NCI-H1105 treated with DMSO at 0.1 percent for 48 hours (cell line): ENCODE data around the gene PLK5.
"Not testable (repeated sequence)": the region's sequence is repeated elsewhere in the genome, so short reads cannot be mapped to it uniquely, and the experiment has no call there.

Source experiments
- DNase-seq: peaks from one replicate; lab custom pipeline; 2025; lab: John Stamatoyannopoulos, UW

Gene PLK5

DNA sequence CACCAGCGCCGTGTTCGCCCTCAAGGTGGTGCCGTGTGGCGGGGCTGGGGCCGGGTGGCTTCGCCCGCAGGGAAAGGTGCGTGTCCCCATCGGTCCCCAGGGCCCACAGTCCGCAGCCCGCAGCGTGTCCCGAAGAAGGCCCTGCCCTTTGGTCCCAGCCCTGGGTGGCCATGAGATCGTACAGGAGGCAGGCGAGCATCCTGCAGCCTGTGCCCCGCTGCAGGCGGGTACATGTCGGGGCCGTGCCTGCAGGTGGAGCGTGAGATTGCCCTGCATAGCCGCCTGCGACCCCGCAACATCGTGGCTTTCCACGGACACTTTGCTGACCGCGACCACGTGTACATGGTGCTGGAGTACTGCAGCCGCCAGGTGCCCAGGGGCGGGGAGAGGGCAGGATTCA is 1.5 kb downstream of the PLK5 start:
- DNase-seq, result no peak

DNA sequence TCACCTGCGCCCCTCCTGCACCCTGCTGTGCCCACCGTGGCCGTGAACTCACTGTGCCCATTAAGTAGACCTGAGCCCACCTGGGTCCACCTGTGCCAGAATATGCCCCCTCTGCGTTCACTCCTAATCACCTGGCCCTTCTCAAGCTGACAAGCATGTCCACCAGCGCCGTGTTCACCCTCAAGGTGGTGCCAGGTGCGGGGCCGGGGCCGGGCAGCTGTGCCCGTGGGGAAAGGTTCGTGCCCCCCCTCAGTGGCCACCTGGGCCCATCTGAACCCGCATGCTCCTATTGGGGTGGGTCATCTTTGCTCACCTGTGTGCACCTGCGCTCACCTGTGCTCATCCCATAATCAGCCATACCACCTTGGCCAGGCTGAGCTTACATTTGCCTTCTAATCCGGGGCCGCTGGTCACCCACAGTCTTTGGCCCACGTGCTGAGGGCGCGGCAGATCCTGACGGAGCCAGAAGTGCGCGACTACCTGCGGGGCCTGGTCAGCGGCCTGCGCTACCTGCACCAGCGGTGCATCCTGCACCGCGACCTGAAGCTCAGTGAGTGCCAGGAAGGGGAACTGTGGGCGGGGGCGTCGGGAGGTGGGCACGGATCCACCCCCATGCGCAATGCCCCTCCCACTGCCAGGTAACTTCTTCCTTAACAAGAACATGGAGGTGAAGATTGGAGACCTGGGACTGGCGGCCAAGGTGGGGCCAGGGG is 2.3 kb downstream of the PLK5 start:
- DNase-seq, result no peak

DNA sequence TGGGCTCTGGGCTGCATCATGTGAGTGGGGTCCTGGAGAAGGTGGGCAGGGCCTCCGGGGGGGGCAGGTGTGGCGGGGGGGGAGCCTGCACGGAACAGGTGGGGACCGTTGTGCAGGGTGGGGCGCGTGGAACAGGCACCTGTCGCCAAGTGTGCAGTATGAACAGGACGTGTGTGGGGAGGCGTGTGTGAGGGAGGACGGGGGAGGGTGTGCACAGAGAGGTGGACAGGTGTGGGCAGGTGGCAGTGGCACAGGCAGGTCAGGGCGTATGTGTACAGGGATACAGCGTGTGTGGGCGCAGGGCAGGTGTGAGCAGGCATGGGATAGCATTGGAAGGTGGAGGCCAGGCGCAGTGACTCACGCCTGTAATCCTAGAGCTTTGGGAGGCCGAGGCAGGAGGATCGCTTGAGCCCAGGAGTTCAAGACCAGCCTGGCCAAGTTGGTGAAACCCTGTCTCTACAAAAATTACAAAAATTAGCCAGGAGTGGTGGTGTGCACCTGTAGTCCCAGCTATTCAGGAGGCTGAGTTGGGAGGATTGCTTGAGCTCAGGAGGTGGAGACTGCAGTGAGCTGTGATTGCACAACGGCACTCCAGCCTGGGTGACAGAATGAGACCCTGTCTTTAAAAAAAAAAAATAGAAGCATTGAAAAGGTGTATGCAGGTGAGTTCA is 3.2 kb downstream of the PLK5 start:
- no peak for DNase-seq

DNA sequence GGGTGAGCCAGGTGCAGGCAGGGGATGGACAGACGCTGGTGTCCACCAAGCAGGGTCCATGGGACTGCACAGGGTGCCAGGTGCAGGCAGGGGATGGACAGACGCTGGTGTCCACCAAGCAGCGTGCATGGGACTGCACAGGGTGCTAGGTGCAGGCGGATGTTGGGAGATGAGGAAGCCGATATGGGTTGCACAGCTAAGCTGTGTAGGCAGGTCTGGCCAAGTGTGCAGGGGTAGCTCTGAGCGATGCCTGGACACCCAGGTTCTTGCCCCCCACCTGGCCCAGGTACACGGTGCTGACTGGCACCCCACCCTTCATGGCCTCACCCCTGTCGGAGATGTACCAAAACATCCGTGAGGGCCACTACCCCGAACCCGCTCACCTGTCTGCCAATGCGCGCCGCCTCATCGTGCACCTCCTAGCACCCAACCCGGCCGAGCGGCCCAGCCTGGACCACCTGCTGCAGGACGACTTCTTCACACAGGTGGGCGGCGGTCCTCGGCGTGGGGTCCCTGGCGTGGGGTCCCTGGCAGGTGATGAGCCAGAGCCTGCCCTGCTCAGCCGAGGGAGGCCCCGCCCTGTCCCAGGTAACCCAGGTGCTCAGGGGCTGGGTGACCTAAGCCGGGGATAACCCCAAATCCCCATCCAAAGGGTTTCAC is 3.9 kb downstream of the PLK5 start:
- DNase-seq, result no peak

DNA sequence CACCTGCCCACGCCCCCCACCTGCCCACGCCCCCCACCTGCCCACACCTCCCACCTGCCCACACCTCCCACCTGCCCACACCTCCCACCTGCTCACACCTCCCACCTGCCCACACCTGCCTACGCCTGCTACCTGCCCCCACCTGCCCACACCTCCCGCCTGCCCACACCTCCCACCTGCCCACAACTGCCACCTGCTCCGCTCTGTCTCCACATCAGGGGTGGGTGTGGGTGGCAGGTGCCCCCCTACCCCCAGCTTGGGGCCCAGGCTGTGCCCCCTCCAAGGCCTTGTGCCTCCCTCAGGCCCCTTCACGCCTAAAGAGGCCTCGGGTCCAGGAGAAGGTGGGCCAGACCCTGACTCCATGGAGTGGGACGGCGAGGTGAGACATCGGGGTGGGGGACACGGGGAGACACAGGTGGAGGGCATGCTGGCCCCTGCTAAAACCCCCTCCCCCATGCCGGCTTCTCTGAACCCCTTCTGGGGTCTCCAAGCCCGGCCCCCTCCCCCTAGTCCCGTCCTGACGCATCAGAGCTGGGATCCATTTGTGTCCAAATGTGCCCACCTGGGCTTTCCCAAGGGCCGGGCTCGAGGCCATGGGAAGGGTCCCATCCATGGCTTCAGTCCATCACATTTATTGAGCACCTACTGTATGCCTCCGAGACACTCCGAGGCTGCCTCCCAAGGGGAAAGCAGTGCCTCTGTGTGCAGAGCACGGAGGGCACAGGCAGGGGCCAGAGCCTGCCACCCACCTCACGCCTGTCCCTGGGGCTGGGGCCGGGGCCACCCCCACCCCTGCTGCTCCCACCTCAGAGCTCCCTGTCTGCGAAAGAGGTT is 4.9 kb downstream of the PLK5 start:
- DNase-seq, result no peak

DNA sequence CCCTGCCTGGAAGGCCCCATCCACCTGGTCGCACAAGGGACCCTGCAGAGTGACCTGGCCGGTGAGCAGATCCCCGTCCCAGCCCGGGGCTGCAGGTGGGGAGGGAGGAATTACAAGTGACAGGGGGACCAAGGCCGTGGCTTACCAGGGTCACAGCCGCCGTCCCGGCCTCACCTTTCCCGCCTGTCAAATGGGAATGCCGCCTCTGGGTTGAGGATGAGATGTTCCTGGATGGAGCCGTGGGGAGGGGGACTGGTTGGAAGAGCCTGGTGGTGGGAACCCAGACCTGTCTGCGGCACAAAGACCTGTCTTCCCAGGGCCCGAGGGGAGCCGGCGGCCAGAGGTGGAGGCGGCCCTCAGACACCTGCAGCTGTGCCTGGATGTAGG is 5.5 kb downstream of the PLK5 start:
- no peak for DNase-seq

DNA sequence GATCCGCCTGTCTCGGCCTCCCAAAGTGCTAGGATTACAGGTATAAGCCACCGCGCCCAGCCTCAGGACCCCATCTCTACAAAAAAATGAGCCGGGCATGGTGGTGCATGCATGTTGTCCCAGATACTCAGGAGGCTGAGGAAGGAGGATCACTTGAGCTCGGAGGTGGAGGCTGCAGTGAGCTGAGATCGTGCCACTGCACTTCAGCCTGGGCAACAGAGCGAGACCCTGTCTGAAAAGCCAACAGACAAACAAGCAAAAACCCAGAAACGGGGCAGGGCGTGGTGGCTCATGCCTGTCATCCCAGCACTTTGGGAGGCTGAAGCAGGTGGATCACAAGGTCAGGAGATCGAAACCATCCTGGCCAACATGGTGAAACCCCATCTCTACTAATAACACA is 7.0 kb downstream of the PLK5 start:
- not testable (repeated sequence) for DNase-seq

DNA sequence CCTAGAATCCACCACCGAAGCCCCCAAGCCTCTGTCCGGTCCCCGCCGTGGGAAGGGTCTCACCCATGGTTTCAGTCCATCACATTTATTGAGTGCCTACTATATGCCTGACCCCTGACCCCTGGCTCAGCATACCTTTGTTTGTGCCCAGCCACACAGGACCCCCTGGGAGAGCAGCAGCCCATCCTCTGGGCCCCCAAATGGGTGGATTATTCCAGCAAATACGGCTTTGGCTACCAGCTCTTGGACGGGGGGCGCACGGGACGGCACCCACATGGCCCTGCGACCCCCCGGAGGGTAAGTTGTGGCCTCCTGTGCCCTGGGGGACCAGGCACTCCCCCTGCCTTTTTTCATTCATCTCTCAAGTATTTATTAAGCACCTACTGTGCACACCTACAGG is 7.7 kb downstream of the PLK5 start:
- DNase-seq, result no peak

DNA sequence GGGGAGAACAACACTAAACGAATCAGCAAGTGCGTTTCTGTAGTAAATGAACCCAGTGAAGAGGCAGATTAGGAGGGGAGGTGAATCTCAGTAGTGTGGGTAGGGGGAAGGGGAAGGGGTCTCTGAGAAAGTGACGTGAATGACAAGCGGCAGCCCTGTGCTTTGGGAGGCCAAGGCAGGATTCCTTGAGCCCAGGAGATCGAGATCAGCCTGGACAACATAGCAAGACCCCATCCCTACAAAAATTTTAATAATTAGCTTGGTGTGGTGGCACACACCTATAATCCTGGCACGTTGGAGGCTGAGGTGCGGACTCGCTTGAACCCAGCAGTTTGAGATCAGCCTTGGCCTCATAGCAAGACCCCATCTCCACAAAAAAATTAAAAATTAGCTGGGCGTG is 8.1 kb downstream of the PLK5 start:
- no peak for DNase-seq

DNA sequence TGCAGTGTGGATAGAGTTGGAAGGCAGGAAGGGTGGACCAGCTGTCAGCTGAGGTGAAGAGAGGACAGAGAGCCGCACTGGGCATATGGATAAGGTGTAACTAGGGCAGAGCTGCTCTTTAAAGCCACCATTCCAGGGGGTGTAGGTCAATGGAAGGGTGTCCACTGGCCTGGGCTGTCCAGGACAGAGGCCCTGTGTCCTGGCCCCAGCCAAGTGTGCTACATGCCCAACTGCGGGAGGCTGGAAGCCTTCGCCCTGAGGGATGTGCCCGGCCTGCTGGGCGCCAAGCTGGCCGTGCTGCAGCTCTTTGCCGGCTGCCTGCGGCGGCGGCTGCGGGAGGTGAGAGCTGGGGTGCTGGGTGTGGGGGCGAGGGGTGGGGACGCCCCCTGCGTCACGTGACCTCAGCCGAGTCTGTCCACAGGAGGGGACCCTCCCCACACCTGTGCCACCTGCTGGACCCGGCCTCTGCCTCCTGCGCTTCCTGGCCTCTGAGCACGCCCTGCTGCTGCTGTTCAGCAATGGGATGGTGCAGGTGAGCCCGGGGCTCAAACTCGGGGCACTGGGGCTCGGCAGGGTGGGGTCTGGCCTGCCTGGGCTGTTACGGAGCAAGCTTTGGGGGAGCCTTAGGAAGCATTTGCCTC is 9.8 kb downstream of the PLK5 start:
- peak; percentile 4 for DNase-seq

DNA sequence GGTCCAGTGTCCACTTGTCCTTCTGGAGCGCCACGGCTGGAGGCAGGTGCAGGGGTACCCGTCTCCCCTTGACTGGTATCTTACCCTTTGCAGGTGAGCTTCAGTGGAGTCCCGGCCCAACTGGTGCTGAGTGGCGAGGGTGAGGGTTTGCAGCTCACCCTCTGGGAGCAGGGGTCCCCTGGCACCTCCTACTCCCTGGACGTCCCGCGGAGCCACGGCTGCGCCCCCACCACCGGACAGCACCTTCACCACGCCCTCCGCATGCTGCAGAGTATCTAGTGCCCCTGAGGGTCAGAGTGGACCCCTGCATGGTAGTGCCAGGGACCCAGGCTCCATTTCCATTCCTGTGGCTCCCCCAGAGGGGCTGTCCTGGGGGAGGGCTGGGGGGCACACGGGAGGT is 11.1 kb downstream of the PLK5 start:
- DNase-seq, result no peak

DNA sequence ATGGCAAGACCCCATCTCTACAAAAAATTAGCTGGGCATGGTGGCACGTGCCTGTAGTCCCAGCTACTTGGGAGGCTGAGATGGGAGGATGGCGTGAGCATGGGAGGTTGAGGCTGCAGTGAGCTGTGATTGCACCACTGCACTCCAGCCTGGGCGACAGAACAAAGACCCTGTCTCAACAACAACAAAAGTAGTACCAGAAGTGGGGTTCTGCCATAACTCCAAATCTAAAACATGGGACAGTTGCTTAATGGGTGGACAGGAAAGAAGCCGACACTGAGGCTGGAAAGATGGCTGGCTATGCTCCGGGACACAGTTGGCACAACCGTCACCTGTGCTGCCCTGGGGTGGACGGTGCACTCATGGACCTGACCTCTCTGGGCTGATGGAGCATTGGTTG is 11.8 kb downstream of the PLK5 start:
- not testable (repeated sequence) for DNase-seq

DNA sequence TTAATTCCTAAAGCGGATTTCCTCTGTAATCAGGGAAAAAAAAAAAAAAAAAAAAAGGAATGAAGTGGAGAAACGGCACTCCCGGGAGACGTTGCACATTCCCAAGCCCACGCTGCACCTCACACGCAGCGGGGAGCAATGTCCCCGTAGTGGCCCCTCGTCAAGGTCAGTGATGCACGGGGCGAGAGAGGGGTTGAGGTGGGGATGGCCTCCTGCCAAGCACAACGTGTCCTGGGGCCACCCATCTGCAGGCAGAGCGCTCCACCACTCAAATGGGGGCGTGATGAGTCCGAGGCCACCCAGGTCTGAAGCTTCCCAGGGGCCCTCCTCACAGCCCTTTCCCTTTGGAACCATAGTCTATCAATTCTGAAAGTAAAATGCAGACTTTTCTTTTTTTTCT is 15.1 kb downstream of the PLK5 start:
- DNase-seq, result no peak

DNA sequence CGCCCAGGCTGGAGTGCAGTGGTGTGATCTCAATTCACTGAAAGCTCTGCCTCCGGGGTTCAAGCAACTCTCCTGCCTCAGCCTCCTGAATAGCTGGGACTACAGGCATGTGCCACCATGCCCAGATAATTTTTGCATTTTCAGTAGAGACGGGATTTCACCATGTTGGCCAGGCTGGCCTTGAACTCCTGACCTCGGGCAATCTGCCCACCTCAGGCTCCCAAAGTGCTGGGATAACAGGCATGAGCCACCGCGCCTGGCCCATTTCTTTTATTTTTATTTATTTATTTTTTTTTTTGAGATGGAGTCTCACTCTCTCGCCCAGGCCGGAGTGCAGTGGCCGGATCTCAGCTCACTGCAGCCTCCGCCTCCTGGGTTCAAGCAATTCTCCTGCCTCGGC is 15.9 kb downstream of the PLK5 start:
- DNase-seq, result not testable (repeated sequence)

DNA sequence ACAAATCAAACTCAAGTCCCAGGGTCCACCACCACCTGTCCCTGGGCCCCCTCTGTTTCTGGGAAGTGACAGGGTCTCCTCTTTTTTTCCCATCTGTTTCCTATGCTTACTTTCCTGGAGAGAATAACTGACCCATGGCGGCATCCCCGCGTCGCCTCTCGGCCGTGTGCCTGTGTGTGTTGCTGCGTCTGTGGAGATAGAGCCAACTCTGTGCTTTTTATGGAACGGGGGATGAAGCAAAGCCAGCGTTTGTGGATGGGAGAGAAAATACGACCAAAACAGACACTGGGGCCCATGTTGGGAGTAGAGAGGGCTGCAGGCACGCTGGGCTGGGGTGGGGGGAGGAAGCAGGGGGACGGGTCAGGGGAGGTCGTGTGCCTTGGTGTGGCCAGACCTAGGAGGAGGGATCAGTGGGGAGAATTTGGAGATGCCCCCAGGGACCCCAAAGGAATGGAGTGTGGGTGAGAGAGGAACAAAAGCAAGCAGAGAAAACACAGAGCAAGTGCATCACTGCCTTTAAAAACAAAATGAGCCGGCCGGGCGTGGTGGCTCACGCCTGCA is 16.6 kb downstream of the PLK5 start:
- DNase-seq, result no peak

DNA sequence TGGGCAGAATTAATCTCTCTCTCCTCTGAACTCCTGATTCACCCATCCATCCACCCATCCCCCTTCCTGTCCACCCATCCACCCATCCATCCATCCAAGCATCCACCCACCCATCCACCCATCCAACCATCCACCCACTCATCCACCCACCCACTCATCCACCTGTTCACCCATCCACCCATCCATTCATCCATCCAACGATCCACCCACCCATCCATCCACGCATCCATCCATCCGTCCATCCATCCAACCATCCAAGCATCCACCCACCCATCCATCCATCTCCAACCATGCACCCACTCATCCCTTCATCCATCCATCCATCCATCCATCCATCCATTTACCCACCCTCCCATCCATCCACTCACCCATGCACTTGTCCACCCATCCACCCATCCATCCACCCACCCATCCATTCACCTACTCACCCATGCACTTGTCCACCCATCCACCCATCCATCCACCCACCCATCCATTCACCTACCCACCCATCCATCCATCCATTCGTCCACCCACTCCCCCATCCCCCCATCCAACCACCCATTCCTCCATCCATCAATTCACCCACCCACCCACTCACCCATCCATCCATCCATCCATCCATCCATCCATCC is 25.6 kb downstream of the PLK5 start:
- DNase-seq, result no peak

DNA sequence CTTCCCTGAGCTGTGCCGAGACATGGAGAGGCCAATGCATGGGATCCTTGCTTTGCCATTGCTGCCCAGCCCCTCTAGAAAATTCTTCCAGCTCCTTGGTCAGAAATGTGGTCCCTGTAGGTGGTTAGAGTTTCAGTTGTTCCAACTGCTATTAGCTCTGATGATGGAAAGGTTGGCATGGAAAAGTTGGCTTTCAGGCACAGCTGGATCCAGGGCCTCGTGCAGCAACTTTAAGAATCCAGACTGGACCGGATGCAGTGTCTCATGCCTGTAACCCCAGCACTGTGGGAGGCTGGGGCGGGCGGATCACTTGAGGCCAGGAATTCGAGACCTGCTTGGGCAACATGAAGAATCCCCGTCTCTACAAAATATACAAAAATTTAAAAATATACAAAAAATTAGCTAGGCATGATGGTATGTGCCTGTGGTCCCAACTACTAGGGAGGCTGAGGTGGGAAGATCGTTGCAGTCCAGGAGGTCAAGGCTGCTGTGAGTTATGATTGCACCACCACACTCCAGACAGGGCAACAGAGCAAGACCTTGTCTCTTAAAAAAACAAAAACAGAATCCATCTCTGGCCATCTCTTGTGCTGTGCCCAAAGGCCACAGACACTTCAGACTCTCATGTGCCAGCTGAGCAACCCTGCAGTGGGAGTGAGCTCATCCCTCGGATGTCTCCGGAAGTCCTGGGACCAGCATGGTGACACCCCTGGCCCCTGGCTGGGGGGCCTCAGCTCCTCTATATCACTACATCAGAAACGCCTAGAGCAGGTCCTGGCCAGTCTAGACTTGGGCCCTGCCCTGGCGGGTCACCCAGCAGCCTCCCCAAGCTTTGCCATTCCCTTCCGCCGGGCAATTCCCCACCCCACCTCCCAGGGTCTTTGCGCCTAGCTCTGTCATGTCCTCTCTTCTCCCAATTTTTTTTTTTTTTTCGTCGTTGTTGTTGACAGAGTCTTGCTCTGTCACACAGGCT is 27.5 kb downstream of the PLK5 start:
- no peak for DNase-seq

DNA sequence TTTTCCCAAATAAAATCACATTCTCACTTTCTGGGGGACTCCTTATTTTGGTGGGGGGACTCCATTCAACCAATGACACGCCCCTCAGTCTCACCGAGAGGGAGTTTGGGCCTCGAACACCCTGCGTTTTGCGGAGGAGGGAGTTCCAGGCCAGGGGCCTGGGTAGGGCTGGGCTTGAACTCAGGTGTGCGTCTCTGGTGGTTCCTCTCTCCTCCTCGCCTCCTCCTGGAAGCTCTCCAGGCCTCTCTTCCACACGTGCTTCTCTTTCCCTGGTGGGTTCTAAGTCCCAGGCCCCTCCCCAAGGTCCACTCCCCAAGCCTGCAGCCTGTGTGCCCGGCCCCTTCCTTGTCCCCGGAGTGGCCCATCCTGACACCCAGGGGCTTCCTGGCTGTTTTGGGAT is 29.5 kb downstream of the PLK5 start:
- no peak for DNase-seq

DNA sequence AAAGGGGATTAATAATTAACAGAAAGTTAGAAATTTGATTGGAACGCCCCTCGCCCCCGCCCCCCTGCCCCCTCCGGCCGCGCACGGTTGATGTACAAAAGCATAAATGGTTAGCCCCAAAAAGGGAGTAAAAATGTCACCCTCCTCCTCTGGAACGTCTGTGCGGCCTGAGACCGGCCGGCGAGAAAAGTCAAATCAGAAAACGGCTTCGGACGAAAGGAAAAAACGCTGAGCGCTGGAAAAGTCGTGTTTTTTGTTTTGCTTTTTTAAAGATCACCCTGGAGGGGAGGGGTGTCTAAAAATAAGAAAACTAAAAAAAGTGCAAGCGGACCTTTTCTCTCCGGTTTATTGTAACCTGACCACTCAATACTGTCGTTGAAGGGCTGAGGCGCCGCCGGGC is 31.1 kb downstream of the PLK5 start:
- no peak for DNase-seq
